Gastrocnemius medialis (tissue), 4 donors: ENCODE measurements around the gene WDR38.

Experiments used
- CTCF ChIP-seq, 5 experiments: fragments of 450-650 bp in 3 of 5; fragments of 200-600 bp in 2 of 5; sonication (generic) in 2 of 5; IDR thresholded peaks in 4 of 5; conservative IDR thresholded peaks in 1 of 5; 1 replicate in 4 of 5; 2 replicates in 1 of 5; pipeline ENCODE4 v1.5.1; 2016 to 2019; ENCODE audit warnings: antibody characterized with exemption in 5 of 5, mild to moderate bottlenecking in 3 of 5, moderate library complexity in 3 of 5
- POLR2A ChIP-seq, 2 donors: fragments of 450-650 bp; IDR thresholded peaks; one replicate each; pipeline ENCODE4 v1.6.1; 2017; ENCODE audit warnings: antibody characterized with exemption in 2 of 2, mild to moderate bottlenecking in 2 of 2, moderate library complexity in 2 of 2

GRCh38 chr9:124812441-124812876 is 40.8 kb upstream of the WDR38 start:
- no peak for TF ChIP-seq POLR2A (IDR thresholded peaks at IDR 0.05)
- TF ChIP-seq CTCF (IDR thresholded peaks at IDR 0.05 in 4 of 5, conservative IDR thresholded peaks at IDR 0.05 in 1 of 5): no peak
